Caco-2 (cell line): ENCODE measurements around the gene PDIK1L. TPM values are rescaled to one million over a fixed set of nuclear protein-coding genes. Genes with fewer than 3 reads are reported as not detected.

ENCODE experiments used
- BruUV-seq: library from RNA; stranded (reverse); fragments of 400-500 nt; replicated peaks from 2 replicates; lab custom pipeline; 2021; lab: Mats Ljungman, UMichigan
- CTCF ChIA-PET: fragments of 300-600 bp; sonication (Branson Sonifier 250); formaldehyde crosslinking; loops from one replicate; lab custom pipeline; 2022; ENCODE audit warnings: antibody characterized with exemption; lab: Charles Lee
- POLR2A ChIA-PET: fragments of 300-600 bp; sonication (Branson Sonifier 250); formaldehyde crosslinking; loops from one replicate; lab custom pipeline; 2022; ENCODE audit warnings: antibody characterized with exemption; lab: Charles Lee
- DNase-seq, 2 experiments: peaks; one replicate each; pipeline versions ENCODE4 v3.0.0 to v3.0.0-alpha.2; 2020 to 2022
- H3K27me3 ChIP-seq: replicated peaks from 2 replicates; pipeline ENCODE4 v1.6.0; 2011; ENCODE audit warnings: low read length; ENCODE audit not compliant: control insufficient read depth, insufficient read depth
- H3K36me3 ChIP-seq: 2 replicates; pipeline ENCODE4 v1.5.1; 2011; ENCODE audit warnings: low read length; ENCODE audit not compliant: control insufficient read depth, insufficient read depth
- H3K4me1 ChIP-seq: fragments of 250-450 bp; sonication (Bioruptor Pico); 2 replicates; pipeline ENCODE4 v1.5.1; 2020; ENCODE audit warnings: mild to moderate bottlenecking
- H3K4me3 ChIP-seq: 2 replicates; pipeline ENCODE4 v1.5.1; 2011; ENCODE audit warnings: low read depth, mild to moderate bottlenecking, control low read depth, low read length
- H3K9me3 ChIP-seq: fragments of 250-450 bp; sonication (Bioruptor Pico); 2 replicates; pipeline ENCODE4 v1.5.1; 2020; ENCODE audit warnings: mild to moderate bottlenecking, moderate library complexity
- H3K27ac Mint-ChIP-seq: one replicate; pipeline ENCODE4 v1.8.0; 2022; ENCODE audit warnings: mixed read lengths; ENCODE audit not compliant: unreplicated experiment
- H3K27me3 Mint-ChIP-seq: one replicate; pipeline ENCODE4 v1.8.0; 2022; ENCODE audit warnings: mixed read lengths; ENCODE audit not compliant: insufficient read depth, unreplicated experiment
- H3K36me3 Mint-ChIP-seq: one replicate; pipeline ENCODE4 v1.8.0; 2022; ENCODE audit warnings: mild to moderate bottlenecking, mixed read lengths; ENCODE audit not compliant: insufficient read depth, unreplicated experiment
- H3K4me1 Mint-ChIP-seq: one replicate; pipeline ENCODE4 v1.8.0; 2022; ENCODE audit warnings: low read depth, mixed read lengths; ENCODE audit not compliant: unreplicated experiment
- H3K4me3 Mint-ChIP-seq: one replicate; pipeline ENCODE4 v1.8.0; 2022; ENCODE audit warnings: mild to moderate bottlenecking, moderate library complexity, mixed read lengths; ENCODE audit not compliant: unreplicated experiment
- H3K9me3 Mint-ChIP-seq: one replicate; pipeline ENCODE4 v1.8.0; 2022; ENCODE audit warnings: mixed read lengths; ENCODE audit not compliant: unreplicated experiment
- CTCF ChIP-seq, 2 experiments: fragments of 200-600 bp in 1 of 2; IDR thresholded peaks; 1 replicate in 1 of 2; 2 replicates in 1 of 2; pipeline versions ENCODE4 v1.5.1 to v1.8.0; 2011 to 2022; ENCODE audit warnings: antibody characterized with exemption in 1 of 2, control low read depth in 1 of 2, inconsistent platforms in 1 of 2, low read depth in 1 of 2, low read length in 1 of 2, mild to moderate bottlenecking in 1 of 2, moderate library complexity in 1 of 2; ENCODE audit not compliant: insufficient read depth in 1 of 2, severe bottlenecking in 1 of 2, unreplicated experiment in 1 of 2
- intact Hi-C: fragments of 100-400 bp; cut with micrococcal nuclease; formaldehyde crosslinking; loops from one replicate; pipeline ENCODE4 v1.10.0; 2022; ENCODE audit not compliant: unreplicated experiment
- total RNA-seq: library from RNA; stranded (reverse); gene quantifications from 2 replicates; pipeline ENCODE4 v1.2.3, GENCODE V29; 2022

The PDIK1L gene
- total RNA-seq, 1 experiment from 2014 or later: 5.5 TPM

DNA sequence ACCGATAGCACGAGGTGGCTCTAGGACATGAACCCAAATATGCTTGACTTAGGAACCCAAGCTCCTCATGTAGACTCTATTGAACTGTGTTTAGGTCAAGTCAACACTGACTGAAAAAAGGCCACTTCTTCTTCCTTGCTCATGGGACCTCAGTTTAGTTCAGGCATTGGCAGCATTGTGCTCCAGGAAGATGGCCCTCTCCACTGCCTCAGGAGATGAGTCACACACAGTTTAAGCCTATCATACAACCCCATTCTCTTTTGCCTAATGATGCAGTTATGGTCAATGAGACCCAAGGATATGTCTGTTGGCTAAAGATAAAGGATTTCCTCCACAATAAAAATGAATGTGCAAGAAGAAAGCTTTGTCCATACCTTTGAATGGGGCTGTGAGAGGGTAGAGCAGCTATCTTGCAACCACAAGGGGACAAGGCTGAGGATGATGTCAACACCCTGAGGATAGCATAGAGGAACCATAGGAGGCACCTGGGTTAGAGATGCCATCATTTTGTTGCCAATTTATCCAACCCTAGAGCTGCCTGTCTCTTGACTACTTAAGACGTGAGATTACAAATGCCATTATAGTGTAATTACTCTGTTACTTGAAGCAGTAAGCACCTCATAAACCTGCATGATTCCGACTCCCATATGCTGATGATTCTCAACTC lies 41.2 kb upstream of the PDIK1L start:
- Mint-ChIP-seq H3K4me3 (no peak overlapping the region), H3K36me3 (no peaks in the 10 kb centered on the region), H3K27ac (no peak overlapping the region), H3K9me3 (no peaks in the 10 kb centered on the region), H3K27me3 (no peaks in the 10 kb centered on the region), H3K4me1 (peaks cover 5% of the 10 kb centered on the region)
- ChIA-PET POLR2A (interaction anchor here (0.5 kb wide), 1 partner anchor 8 kb away, joined by 3 read pairs; no protein-coding TSS in a partner anchor), CTCF (no interaction called here)
- Histone ChIP-seq H3K27me3 (no peaks in the 10 kb centered on the region), H3K4me3 (no peak overlapping the region), H3K9me3 (no peaks in the 10 kb centered on the region), H3K36me3 (no peaks in the 10 kb centered on the region), H3K4me1 (0 out of 2 replicates have a peak, but pooled peaks cover 9% of the 10 kb centered on the region)
- TF ChIP-seq CTCF (IDR thresholded peaks at IDR 0.05; ENCODE audit: insufficient read depth in 1 of 2, low read depth in 1 of 2, low read length in 1 of 2, severe bottlenecking in 1 of 2, unreplicated experiment in 1 of 2): no peak
- no peak for DNase-seq
- no TSS peak for BruUV-seq
- intact Hi-C loops: no loop called here

DNA sequence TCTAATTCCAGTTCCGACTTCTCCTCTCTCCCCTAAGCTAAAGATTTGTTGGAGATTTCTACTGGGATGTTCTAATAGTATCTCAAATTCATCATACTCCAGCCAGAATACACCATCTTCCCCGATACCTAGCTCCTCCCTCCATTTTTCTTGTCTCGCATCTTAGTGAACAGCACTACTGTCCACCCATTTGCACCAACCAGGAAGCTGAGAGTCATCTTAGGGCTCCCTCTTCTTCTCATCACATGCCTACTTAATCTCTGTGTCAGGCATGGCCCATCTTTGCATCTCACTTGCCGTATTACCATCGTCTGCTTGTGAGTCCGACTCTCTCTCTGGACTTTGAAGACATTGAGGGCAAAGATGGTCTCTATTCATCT lies 40.7 kb upstream of the PDIK1L start:
- no peaks in the 10 kb centered on the region for H3K9me3 ChIP-seq
- no peak for TF ChIP-seq CTCF (IDR thresholded peaks at IDR 0.05; ENCODE audit: insufficient read depth in 1 of 2, low read depth in 1 of 2, low read length in 1 of 2, severe bottlenecking in 1 of 2, unreplicated experiment in 1 of 2)
- no peak overlapping the region for H3K4me3 ChIP-seq
- H3K27me3 ChIP-seq: no peaks in the 10 kb centered on the region
- no peak for DNase-seq
- POLR2A ChIA-PET: no interaction called here
- intact Hi-C loops: no loop called here
- 0 out of 2 replicates have a peak, but pooled peaks cover 13% of the 10 kb centered on the region for H3K4me1 ChIP-seq
- H3K36me3 ChIP-seq: no peaks in the 10 kb centered on the region
- CTCF ChIA-PET: no interaction called here
- Mint-ChIP-seq H3K27ac (no peak overlapping the region), H3K36me3 (no peaks in the 10 kb centered on the region), H3K27me3 (no peaks in the 10 kb centered on the region), H3K4me1 (peaks cover 5% of the 10 kb centered on the region), H3K9me3 (no peaks in the 10 kb centered on the region), H3K4me3 (no peak overlapping the region)
- BruUV-seq: no TSS peak

DNA sequence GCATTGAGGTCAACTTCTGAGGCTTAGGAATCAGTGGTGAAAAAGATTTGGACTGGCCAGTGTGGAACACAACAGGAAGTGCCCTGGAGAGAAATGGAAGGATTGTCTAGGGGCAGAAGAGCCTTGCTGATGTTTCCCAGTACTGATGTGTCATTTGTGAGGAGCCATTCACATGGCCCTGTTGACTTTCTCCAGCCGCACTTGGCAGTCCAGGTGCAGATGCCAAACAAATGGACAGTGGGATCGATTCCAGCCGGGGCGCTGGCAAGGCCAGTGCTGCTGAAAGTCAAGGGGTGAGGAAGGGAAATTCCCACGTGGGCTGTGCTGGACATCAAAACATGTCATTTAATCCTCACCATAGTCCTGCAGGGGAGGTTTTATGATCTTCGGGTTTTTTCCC lies 39.3 kb upstream of the PDIK1L start:
- CTCF ChIA-PET: no interaction called here
- no peaks in the 10 kb centered on the region for H3K36me3 Mint-ChIP-seq

More for the DNA sequence above, 39.3 kb upstream of the PDIK1L start:
- H3K4me3 ChIP-seq: no peak overlapping the region
- H3K4me1 Mint-ChIP-seq: peaks cover 3% of the 10 kb centered on the region
- POLR2A ChIA-PET: no interaction called here
- no peaks in the 10 kb centered on the region for H3K27me3 ChIP-seq
- intact Hi-C loops: no loop called here
- H3K4me1 ChIP-seq: 0 out of 2 replicates have a peak, but pooled peaks cover 8% of the 10 kb centered on the region
- no peaks in the 10 kb centered on the region for H3K36me3 ChIP-seq
- no peaks in the 10 kb centered on the region for H3K27me3 Mint-ChIP-seq
- H3K9me3 Mint-ChIP-seq: no peaks in the 10 kb centered on the region
- no peak overlapping the region for H3K4me3 Mint-ChIP-seq
- DNase-seq: no peak
- no peaks in the 10 kb centered on the region for H3K9me3 ChIP-seq
- no peak overlapping the region for H3K27ac Mint-ChIP-seq
- BruUV-seq: no TSS peak
- no peak for TF ChIP-seq CTCF (IDR thresholded peaks at IDR 0.05; ENCODE audit: insufficient read depth in 1 of 2, low read depth in 1 of 2, low read length in 1 of 2, severe bottlenecking in 1 of 2, unreplicated experiment in 1 of 2)
